HUDEP-2 (cell line): ENCODE results near the gene FBXW11.

Source experiments
- DNase-seq, 76 experiments: peaks; one replicate each; lab custom pipeline; 2025; ENCODE audit not compliant: unreplicated experiment in 76 of 76; lab: John Stamatoyannopoulos, UW

FBXW11 gene

DNA sequence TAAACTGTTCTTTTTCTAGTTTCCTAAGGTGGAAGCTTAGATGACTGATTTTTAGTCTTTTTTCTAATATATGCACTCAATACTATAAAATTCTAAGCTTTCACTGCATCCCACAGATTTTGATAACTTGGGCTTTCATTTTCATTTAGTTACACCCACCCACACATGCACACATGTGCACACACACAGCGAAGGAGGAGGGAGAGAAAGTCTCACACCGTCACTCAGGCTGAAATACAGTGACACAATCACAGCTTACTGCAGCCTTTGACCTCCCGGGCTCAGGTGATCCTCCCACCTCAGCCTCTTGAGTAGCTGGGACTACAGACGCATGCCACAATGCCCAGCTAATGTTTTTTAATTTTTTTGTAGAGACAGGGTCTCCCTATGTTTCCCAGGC lies 124.3 kb downstream of the FBXW11 start:
- no peak for DNase-seq

DNA sequence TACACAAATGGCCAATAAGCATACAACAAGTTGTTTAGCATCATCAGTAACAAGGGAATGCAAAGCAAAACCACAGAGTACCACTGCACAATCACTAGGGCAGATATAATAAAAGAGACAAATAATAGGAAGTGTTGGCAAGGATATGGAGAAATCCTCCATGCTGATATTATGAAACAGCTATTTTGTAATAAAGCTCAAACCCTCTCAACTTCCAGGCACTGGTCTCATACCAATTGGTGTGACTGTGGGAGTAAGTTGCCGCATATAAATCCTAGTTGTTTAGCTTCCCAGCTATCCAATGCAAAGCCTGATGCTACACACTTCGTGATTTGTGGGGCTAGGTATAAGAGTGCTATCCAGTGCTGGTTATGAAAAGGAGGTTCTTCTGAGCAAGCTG lies 132.2 kb downstream of the FBXW11 start:
- no peak for DNase-seq

DNA sequence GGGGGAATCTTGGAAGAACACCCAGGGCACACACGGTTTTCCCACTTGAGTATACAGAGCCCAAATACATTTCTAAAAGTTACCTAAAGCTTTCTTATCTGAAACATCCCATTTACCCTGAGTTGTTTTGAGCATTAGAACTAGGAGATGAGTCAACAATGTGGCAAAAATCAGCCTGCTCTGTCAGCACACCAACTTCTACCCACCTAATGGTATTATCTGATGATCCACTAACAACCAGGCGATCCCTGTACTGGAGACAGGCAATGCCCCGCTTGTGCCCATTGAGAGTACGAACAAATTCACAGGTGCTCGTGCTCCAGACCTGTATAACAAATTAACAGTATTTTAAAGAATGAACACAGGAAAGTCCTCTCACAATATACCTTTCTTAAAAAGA lies 133.8 kb downstream of the FBXW11 start:
- no peak for DNase-seq

DNA sequence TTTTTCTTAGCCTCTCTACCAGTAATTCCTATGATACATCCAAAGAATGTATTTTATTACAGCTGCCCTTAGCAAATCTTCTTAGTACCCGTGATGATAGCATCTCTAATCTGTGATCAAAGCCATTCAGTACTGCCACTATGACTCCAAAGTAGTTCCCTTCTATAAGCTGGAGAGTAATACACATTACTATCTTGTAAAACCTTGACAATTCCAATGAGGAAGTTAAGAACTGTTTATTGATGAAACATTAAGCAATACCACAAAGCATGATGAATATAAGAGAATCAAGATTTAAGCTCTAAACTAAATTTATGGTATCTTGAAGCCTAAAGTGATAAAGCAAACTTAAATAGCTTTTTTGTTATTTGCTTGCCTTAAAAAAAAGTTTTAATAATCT lies 134.7 kb downstream of the FBXW11 start:
- no peak for DNase-seq

DNA sequence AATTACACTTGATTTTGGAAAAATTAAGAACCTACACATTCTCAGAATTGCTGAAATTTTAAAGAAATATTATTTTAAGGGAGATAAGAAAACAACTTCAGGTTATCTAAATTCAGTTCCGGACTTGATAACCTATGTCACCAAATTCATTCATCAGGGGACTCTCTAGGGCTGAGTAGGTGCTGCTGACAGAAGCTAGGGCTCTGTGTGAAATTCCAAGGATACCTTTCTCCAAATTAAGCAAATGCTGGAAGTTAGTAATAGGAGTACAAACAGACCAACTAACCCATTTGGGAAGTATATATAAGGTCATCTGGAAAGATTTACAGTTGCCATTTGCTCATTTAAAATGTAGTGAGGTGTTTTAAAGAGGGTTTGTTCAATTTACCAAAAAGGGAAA lies 136.5 kb downstream of the FBXW11 start:
- DNase-seq: no peak

DNA sequence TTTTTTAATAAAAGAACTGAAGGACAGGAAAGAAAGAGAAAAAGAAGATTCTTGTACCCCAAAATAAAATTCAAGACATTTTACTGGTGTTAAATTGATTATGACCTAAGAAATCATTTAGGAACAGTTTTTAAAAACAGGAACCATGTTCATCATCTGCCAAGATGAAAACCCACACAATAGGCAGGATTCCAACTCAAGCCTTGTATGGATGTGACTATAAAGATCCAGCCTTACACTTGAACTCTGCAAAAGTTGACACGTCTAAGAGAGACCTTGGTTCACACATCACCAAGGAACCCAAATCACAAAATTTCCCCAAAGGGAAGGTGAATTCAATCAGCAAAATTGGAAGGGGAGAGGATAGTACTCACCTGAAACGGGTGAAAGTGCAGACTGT lies 138.2 kb downstream of the FBXW11 start:
- no peak for DNase-seq

DNA sequence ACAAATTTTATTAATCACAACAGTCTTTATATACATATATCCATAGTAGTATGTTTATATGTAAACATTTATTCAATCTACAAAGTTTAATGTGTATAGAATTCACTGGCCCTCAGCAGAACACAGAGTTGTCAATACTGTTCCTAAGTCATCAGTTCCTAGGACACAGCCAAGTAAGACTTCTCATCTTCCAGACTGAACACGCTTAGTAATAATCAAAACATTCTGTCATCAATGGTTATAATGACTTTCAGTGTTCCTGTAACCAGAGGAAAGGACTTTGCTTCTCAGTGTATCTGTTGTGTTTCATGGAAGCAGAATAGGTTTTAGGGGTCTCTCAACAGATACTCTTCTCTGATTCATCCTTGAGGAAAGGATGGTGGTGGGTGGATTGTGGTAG lies 138.7 kb downstream of the FBXW11 start:
- DNase-seq: no peak

DNA sequence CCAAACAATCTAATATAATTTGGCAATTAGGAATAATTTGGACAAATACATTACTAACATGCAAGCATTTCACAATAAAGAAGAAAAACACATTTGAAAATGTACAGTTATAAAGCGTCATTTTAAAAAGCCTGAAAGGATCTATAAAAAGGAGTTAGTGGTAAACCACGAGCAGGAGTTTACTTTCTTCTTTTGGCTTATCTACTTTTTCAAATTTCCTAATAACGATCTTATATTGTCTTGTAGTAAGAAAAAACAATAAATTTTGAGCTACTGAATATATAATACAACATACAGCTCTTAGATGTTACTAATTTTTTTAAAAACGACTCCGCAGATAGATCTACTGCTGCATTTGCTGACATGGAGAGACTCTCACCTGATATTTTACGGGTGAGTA lies 141.0 kb downstream of the FBXW11 start:
- no peak for DNase-seq

DNA sequence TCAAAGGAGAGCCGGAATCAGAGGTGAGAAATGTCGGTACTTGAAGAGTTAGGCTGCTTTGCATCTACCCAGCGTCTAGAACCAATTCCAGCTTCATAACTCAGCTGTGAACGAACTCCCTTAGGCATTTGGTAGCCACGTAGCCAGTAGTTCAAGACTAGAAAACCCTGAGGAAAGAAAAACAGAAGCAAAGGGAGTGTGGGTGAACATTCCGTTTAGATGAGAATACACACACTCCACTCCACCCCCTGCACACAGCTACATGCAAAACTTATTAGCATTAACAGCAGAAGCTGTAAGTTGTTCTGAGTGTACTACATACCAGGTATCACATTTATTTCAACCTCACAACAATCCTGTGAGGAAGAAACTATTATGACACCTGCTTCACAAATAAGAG lies 142.5 kb downstream of the FBXW11 start:
- no peak for DNase-seq

DNA sequence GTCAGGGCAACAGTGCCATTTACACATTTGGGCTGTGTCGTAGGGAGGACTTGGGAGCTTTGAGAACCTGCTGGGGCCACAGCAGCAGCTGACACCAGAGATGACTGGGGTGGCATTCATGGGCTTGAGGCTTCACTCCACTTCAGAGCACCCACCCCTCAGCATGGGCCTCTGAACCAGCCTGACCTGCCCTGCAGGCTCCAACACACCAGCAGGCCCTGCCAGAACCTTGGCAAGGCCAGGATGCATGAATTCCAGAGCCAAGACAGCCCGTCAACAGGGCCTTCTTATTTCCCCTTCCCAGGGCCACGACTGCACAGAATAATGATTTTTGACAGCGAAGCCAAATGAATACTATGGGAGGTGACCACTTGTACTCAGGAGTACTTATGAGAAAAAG lies 143.8 kb downstream of the FBXW11 start:
- no peak for DNase-seq

DNA sequence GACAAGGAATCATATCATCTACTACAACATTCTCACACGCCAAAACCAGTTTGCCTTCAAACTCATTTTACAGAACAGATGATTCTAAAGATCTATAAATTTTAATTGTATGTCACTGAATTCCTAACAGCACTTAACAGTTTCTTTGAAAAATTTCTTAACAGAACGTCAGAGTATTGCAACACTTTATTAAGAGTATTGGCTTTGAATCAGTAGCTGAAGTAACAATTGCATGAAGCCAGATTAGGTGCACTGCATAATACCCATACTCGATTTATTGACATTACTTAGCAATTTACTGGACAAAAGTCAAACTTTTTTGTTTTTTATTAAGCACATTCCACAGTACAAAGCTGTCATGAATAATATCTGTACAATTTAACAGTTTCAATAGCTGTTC lies 145.1 kb downstream of the FBXW11 start:
- no peak for DNase-seq

DNA sequence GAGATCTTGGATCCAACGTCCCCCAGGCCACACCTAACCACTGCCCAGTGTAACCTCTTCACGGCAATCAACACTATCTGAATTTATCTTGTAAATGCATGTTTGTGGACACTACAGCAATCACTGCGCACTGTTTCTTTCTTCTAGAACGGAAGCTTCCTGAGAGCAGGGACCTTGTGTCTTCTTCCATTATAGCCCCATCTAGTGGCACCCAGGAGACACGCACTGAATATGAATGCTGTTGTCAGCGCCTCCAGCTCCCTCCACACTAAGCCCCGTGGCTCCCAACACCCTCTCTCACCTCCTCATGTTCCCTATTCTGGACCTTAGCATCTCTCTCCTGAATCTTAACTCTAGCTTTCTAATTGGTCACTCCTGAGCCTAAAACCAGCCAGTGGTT lies 148.1 kb downstream of the FBXW11 start:
- DNase-seq: peak in 4 of 76 experiments; percentile 2 to 23 (median 4)

DNA sequence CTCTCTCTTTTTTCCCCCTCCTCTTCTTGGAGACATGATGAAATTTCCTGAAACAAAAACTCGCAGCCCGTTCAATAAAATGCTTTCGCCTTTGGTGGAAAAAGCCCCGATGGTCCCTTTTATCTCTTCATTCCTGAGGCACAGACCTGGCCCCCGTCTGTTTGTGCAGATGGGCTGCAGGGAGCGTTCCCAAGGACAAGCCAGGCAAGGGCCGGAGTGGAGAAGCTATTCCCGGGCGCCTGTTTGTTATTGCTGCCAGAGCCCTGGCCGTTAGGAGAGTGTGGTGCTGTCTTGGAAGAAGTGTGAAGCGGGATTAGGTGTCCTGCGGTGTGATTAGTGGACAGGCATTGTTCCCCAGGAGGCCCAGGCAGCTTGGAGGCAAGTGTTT lies 149.0 kb downstream of the FBXW11 start:
- no peak for DNase-seq

DNA sequence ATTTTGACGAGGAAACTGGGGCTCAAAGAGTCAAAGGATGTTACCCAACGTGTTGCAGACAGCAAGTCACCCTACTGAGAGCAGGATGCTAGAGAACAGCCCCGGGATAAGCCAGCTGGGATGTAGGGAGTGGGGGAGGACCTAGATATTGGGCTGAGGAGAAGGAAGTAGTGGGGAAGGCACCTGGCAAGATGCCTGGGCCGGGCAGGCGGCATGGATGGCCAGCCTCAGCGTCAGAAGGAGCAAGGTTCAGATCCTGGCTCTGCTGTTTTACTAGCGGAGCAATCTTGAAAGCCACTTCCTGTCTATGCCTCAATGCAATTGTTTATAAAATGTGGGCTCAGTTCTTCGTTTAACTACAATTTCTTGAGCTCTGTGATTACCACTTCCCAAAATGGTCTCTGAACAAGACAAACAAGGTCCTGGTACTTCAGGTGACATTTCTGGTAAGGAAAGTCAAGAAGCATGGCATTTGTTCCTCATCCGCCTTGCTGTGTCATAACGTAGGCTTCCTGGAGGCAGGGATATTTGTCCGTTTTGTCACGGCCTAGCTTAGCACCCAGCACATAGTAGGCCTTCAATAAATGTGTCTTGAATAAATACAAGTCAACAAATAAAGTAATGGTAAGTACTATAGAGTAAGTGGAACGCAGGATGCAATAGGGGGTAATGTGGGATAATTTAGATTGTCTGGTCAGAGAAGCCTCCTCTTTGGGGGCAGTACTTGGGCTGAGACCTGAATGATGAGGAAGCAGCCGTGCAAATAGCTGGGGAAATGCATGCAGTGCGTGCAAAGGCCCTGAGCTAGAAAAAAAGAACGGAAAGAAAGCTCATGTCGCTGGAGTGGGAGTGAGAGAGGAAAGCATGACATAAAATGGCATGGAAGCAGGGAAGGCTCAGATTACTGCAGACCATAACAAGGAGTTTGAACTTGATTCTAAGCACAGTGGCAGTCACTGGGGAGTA lies 150.4 kb downstream of the FBXW11 start:
- no peak for DNase-seq

DNA sequence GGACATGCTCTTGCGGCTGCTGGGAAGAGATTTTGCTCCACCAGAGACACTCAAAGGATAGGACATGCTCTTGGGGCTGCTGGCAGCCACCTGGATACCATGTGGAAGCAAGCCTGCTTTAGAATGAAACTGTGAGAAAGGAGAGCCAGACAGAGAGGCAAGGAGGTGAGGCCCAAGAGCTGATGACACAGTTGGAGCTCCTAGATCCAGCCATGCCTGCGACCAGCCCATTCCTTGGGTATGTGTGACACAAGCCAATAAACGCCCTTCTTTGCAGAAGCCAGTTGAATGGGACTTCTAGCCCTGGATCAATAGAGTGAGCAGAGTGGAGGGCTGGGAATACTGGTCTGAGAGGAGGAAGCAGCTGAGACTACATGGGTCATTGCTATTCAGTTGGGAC lies 151.2 kb downstream of the FBXW11 start:
- no peak for DNase-seq

DNA sequence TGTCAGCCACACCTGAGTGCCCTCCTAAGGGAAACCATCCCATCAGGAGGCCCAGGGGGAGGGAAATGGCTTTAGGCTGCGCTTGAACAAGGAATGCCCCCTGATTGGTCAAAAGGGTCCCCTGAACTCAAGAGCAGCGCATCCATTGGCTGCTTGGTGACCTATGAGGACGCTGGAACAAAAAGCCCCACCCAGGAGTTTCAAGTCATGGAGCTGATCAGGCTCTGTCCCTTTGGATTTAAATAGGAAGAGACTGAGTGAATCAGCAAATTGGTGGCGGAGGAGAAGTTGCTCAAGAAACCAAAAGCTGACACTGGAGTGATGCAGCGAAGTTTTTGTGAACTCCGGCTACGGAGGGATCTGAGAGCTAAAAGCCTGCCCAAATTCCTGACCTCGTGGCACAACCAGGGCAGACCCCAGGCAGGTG lies 154.2 kb downstream of the FBXW11 start:
- DNase-seq: no peak

DNA sequence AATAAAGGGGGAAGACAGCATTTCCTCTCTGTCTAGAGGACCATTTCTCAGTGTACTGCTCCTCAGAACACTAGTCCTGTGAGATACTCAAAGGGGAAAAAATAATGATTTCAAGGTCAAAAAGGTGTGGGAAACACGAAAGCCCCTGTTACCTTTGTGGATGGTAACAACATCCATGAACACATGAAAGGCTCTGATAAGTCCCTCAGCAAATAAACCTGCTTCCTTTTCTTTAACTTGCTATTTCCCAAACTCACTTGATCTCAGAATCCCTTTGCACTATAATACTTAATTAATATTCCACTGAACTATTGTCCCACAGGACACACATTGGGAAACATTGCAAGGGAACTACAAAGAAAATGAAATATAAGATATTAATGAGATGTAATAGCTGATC lies 155.2 kb downstream of the FBXW11 start:
- no peak for DNase-seq

DNA sequence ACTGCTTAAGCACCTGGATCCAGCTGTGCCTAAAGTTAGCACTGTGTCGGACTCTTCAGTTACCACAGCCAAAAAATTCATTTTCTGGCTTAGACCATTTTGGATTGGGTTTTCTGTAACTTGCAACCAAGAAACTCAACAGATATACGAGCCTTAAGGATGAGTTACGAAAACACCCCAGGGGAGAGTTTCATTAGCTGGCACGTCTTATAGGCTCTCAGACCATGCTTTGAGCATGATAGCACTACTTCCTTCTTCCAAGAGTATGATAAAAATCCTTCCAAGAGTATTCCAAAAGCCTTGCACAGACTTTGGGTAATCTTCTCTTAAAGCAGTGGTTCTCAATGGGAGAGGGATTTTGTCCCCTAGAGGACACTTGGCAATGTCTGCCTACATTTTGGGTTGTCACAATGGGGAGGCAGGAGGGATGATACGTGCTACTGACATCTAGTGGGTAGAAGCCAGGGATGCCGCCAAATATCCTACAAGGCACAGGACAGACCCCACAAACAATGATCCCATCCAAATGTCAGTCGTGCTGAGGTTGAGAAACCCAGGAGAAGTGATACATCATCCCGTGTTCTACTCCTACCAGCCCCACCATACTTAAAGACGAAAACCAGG lies 156.0 kb downstream of the FBXW11 start:
- DNase-seq: peak in 13 of 76 experiments; percentile 3 to 40 (median 14)

DNA sequence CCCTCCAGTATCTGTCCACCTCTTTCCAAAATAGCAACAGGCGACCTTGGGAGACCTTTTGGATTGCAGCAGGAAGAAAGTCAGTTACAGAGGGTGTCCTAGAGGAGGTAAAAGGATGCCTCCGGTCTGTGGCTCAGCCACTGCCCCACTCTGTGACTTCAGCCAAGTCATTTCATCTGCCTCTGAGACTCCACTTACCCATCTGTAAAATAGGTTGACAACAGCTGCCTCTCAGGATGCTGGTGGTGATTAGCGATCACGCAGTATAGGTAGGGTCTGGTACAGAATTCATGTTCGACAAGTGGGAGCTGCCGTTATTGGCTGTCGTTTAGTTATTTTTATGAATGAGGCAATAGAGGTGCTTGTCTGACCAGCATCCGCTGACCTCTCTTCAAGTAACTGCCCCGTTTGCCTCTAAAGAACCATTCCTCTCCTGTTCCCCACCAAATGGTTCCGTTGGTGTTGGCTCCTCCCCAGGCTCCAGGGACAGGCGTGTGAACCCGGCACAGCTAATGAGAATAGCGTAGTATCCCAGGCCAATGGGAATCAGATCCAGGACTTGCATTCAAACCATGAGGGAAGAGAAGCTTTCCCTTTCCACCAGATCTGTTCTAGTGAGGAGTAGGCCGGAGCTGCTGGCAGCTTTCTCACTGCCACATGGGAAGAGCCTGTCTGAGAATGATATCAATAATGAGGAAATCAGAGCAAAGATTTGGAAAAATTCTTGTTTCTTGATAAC lies 156.7 kb downstream of the FBXW11 start:
- no peak for DNase-seq

DNA sequence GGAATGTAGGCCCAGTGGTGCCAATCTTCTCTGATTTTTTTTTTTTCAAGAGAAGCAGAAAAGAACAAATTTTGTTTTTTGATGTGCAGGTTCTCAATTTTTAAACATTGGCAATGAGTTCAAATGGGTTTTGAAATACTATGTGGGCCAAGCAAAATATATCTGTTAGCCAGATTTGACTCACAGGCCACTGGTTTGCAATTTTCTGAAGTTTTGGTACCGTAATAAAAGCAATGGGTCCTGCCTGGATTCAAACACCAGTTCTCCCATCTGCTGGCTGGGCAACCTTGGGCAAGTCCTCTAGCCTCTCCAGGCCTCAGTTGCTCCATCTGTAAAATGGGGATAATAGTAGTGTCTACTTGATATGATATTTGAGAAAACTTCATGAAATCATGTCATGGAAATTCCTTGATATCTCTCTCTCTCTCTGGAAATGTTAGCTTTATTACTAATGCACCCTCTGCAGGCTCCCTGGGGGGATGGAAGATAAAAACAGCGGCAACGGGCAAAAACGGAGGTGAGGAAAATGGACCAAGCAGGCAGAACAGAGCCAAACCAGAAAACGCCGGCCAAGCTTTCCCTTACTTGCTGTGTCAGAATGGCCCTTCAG lies 157.4 kb downstream of the FBXW11 start:
- no peak for DNase-seq

DNA sequence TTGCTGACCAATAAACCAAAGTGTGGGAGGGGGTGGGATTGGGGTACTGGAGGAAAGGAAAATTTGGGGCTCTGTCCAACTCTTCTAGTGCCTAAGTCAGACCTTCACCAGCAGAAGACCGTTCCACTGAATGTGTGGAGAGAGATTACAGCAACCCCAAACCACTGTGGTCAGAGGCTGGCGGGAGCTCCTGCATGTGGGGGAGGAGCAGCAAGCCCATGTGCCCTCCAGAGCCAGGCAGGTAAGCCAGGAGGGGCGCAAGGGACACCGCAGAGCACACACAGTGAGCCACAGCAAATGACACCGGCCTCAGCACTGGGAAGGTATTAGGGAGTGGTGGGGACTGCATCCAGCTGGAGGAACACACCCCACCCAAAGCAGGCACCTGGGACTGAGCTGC lies 158.0 kb downstream of the FBXW11 start:
- DNase-seq: peak in 2 of 76 experiments; percentile 4 to 8
